PC-3 (cell line): ENCODE measurements around the gene VTI1B.

Experiments used
- EZH2 ChIP-seq: fragments of 300-600 bp; sonication (generic); IDR thresholded peaks from one replicate; pipeline ENCODE4 v1.6.1; 2017; ENCODE audit warnings: antibody characterized with exemption, mild to moderate bottlenecking, low read length; ENCODE audit not compliant: unreplicated experiment
- TF ChIP-seq, protein P1 (sequence below): fragments of 300-600 bp; sonication (generic); conservative IDR thresholded peaks from 2 replicates; pipeline ENCODE4 v1.5.1; 2017; ENCODE audit warnings: antibody characterized with exemption, low read depth, mild to moderate bottlenecking, low read length

DNA sequence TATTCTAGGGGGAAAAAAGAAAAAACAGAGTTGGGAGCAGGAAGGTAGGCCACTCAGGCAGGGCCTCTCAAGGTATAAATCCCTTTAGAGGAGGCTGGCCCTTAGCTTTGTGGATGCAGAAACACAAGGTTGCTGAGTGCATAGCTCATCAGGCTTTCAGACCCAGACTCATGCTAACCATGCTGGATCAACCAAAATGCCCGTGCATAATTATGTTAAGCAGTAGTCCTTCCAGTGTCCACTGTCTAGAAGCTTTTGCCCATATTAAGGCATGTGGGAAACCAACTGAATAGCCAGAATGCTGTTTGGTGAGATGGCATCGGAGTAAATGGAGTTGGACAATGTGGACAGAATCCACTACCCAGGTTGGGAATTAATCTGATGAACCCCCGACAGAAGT lies 35.8 kb downstream of the VTI1B start:
- TF ChIP-seq EZH2, result no peak
- TF ChIP-seq, protein P1, sequence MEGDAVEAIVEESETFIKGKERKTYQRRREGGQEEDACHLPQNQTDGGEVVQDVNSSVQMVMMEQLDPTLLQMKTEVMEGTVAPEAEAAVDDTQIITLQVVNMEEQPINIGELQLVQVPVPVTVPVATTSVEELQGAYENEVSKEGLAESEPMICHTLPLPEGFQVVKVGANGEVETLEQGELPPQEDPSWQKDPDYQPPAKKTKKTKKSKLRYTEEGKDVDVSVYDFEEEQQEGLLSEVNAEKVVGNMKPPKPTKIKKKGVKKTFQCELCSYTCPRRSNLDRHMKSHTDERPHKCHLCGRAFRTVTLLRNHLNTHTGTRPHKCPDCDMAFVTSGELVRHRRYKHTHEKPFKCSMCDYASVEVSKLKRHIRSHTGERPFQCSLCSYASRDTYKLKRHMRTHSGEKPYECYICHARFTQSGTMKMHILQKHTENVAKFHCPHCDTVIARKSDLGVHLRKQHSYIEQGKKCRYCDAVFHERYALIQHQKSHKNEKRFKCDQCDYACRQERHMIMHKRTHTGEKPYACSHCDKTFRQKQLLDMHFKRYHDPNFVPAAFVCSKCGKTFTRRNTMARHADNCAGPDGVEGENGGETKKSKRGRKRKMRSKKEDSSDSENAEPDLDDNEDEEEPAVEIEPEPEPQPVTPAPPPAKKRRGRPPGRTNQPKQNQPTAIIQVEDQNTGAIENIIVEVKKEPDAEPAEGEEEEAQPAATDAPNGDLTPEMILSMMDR, result no peak
